GM23338 (cell line): ENCODE measurements around the gene MKRN1. TPM values are rescaled to one million over a fixed set of nuclear protein-coding genes. Genes with fewer than 3 reads are reported as not detected.

Source experiments
- ZNF114 ChIP-seq: fragments of 250-450 bp; sonication (Bioruptor Pico); IDR thresholded peaks from 2 replicates; pipeline ENCODE4 v1.5.0; 2020; ENCODE audit warnings: mild to moderate bottlenecking, moderate library complexity
- polyA plus RNA-seq: library from polyadenylated mRNA; unstranded; fragments of >200 nt; fragmentation: Nextera tagmentation; extraction: Ambion mirVana; gene quantifications from 2 replicates; pipeline ENCODE4 v1.2.1, GENCODE V29; 2016
- total RNA-seq: library from RNA; depleted of rRNA; stranded (reverse); fragments of >200 nt; shearing (Covaris generic); gene quantifications from 2 replicates; pipeline ENCODE4 v1.2.3, GENCODE V29; 2014; rRNA removed

MKRN1 gene
- total and polyA plus RNA-seq, 2 experiments from 2014 or later, result 65.0 to 86.8 TPM

- TF ChIP-seq ZNF114 (CRISPR knock-in tag), result no peak
Measured at GRCh38 chr7:140403878-140404564, 75.3 kb downstream of the MKRN1 start, which contains the start of gene RAB19 (continued).

Other genes with a start within 250 kb of the MKRN1 start
- 86.2 and 87.4 TPM in 2 replicates for gene SLC37A3, start 81.0 kb downstream of the MKRN1 start, total RNA-seq
- gene SLC37A3, start 81.0 kb downstream of the MKRN1 start, polyA plus RNA-seq, result 29.0 and 35.6 TPM in 2 replicates
- gene RAB19, start 75.4 kb downstream of the MKRN1 start, total RNA-seq, result 5.2 and 15.0 TPM in 2 replicates
- 1.3 and 2.5 TPM in 2 replicates for gene RAB19, start 75.4 kb downstream of the MKRN1 start, polyA plus RNA-seq
- 5.6 and 10.0 TPM in 2 replicates for gene DENND2A, start 161.3 kb upstream of the MKRN1 start, total RNA-seq
- 1.7 and 2.4 TPM in 2 replicates for gene DENND2A, start 161.3 kb upstream of the MKRN1 start, polyA plus RNA-seq
- 11.2 and 14.4 TPM in 2 replicates for gene ADCK2, start 193.4 kb upstream of the MKRN1 start, total RNA-seq
- 4.7 and 5.0 TPM in 2 replicates for gene ADCK2, start 193.4 kb upstream of the MKRN1 start, polyA plus RNA-seq
- gene NDUFB2, start 217.2 kb upstream of the MKRN1 start, total RNA-seq, result 175 and 306 TPM in 2 replicates
- 382 and 407 TPM in 2 replicates for gene NDUFB2, start 217.2 kb upstream of the MKRN1 start, polyA plus RNA-seq